ENCODE results near the gene CNBD2. TPM values are rescaled to one million over a fixed set of nuclear protein-coding genes. Genes with fewer than 3 reads are reported as not detected.
"Not testable (repeated sequence)": the region's sequence is repeated elsewhere in the genome, so short reads cannot be mapped to it uniquely, and the experiment has no call there.

Gene CNBD2
- total RNA-seq, 3 donors from 2014 or later = 3.7 to 6.2 (median 4.4) TPM

GRCh38 chr20:36070451-36070850 is 102.1 kb downstream of the CNBD2 start:
- DNase-seq (no peak), ATAC-seq (no peak)
- H3K36me3 ChIP-seq (ENCODE audit: low read depth) = no peaks in the 10 kb centered on the region
- no peaks in the 10 kb centered on the region for H3K9me3 ChIP-seq
- peaks cover 9% of the 10 kb centered on the region for H3K4me1 ChIP-seq (ENCODE audit: low read depth)
- intact Hi-C loops (cut with DNase I, micrococcal nuclease) = no loop called here
- H3K4me3 ChIP-seq = no peak overlapping the region
- TF ChIP-seq CTCF (IDR thresholded peaks at IDR 0.05) = no peak

- Histone ChIP-seq H3K9me3 (no peaks in the 10 kb centered on the region), H3K4me1 (ENCODE audit: low read depth) (no peaks in the 10 kb centered on the region), H3K36me3 (ENCODE audit: low read depth) (no peaks in the 10 kb centered on the region), H3K4me3 (no peak overlapping the region)
- TF ChIP-seq CTCF (IDR thresholded peaks at IDR 0.05) = no peak
- intact Hi-C loops (cut with DNase I, micrococcal nuclease) = no loop called here
- DNase-seq (no peak), ATAC-seq (no peak)
Observed at GRCh38 chr20:36071848-36072247, 103.5 kb downstream of the CNBD2 start.

- DNase-seq (no peak), ATAC-seq (no peak)
- Histone ChIP-seq H3K4me1 (ENCODE audit: low read depth) (no peaks in the 10 kb centered on the region), H3K4me3 (no peak overlapping the region), H3K36me3 (ENCODE audit: low read depth) (no peaks in the 10 kb centered on the region), H3K9me3 (no peaks in the 10 kb centered on the region)
- intact Hi-C loops (cut with DNase I, micrococcal nuclease) = no loop called here
- TF ChIP-seq CTCF (IDR thresholded peaks at IDR 0.05) = no peak
Observed at GRCh38 chr20:36074983-36075382, 106.6 kb downstream of the CNBD2 start.

GRCh38 chr20:36077762-36078161 is 109.4 kb downstream of the CNBD2 start:
- ATAC-seq; H3K4me1 ChIP-seq (ENCODE audit: low read depth); H3K9me3 ChIP-seq; intact Hi-C loops (cut with DNase I, micrococcal nuclease); DNase-seq; H3K36me3 ChIP-seq (ENCODE audit: low read depth); H3K4me3 ChIP-seq: not testable (repeated sequence)

- no peak for ATAC-seq
- Histone ChIP-seq H3K9me3 (no peaks in the 10 kb centered on the region), H3K4me3 (no peak overlapping the region), H3K36me3 (ENCODE audit: low read depth) (no peaks in the 10 kb centered on the region), H3K4me1 (ENCODE audit: low read depth) (peaks cover 9% of the 10 kb centered on the region)
- intact Hi-C loops (cut with DNase I, micrococcal nuclease) = no loop called here
- DNase-seq = no peak
- TF ChIP-seq CTCF (IDR thresholded peaks at IDR 0.05) = no peak
Observed at GRCh38 chr20:36079486-36079885, 111.1 kb downstream of the CNBD2 start.

GRCh38 chr20:36079984-36080383 is 111.6 kb downstream of the CNBD2 start:
- H3K36me3 ChIP-seq (ENCODE audit: low read depth); ATAC-seq; H3K9me3 ChIP-seq; intact Hi-C loops (cut with DNase I, micrococcal nuclease); DNase-seq; H3K4me1 ChIP-seq (ENCODE audit: low read depth); H3K4me3 ChIP-seq: not testable (repeated sequence)

Other genes starting within 250 kb of the CNBD2 start
- gene RBM39, start 226.3 kb upstream of the CNBD2 start, total RNA-seq = 100 to 1,000 TPM; 226 to 303 (median 300) TPM
- 10 to 100 TPM; 23.3 to 61.1 (median 28.5) TPM for gene PHF20, start 196.6 kb upstream of the CNBD2 start, total RNA-seq
- gene SCAND1, start 14.1 kb upstream of the CNBD2 start, total RNA-seq = 10 to 100 TPM; 55.3 to 80.4 (median 60.7) TPM
- gene EPB41L1, start 186.2 kb downstream of the CNBD2 start, total RNA-seq = 10 to 100 TPM; 41.0 to 95.3 (median 71.7) TPM

Data from mucosa of descending colon (tissue), 3 donors.